GM18517 (cell line): ENCODE results near the gene EFEMP2.

Source experiments
- ATAC-seq: cut with Tn5 transposase; IDR thresholded peaks from one replicate; pipeline ENCODE4 v1.9.1; 2021; ENCODE audit warnings: mild to moderate bottlenecking, moderate library complexity; ENCODE audit not compliant: unreplicated experiment

Gene EFEMP2

DNA sequence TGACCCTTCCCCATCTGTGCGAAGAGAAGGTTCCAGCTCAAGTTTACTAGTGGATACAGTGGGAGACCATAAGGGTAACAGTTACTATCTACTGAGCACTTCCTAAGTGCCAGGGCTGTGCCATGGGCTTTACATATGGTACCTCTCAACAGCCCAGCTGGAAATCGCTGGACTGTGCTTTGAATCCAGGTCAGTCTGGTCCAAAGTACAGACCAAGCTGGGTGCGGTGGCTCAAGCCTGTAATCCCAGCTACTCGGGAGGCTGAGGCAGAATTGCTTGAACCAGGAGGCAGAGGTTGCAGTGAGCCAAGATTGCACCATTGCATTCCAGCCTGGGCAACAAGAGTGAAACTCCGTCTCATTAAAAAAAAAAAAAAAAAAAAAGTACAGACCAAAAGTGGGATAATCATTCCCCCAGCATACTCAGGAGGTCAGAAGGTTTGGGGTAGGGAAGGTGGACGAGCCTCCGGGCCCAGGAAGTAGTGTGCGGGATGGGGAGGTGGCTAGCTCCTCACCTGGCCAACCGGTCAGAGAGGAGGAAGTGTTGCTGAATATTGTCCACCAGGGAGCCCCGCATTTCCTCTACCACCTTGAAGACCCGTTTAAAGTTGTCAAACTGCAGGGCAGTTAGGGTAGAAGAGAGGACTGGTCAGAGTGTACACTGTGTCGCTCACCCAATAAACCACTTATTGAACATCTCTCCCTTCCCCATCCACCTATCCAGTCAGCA is 13.4 kb upstream of the EFEMP2 start:
- ATAC-seq, result no peak

DNA sequence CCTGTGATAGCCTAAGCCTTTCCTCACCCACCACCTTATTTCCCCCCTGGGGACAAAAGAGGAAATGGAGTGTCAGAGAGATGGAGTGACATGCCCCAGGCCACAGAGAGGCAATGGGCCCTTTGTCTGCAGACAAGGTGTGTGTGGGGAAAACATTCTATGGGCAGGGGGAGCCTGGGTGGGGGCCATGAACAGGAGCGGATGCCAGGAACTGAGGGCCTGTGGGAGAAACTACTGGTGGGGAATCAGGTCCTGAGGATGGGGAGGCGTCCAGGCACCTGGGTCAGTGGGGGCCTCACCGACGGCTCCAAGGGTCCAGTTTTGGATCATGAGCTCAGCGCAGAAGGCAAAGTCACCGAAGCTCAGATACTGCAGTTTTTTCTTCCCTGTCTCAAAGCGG is 12.6 kb upstream of the EFEMP2 start:
- no peak for ATAC-seq

DNA sequence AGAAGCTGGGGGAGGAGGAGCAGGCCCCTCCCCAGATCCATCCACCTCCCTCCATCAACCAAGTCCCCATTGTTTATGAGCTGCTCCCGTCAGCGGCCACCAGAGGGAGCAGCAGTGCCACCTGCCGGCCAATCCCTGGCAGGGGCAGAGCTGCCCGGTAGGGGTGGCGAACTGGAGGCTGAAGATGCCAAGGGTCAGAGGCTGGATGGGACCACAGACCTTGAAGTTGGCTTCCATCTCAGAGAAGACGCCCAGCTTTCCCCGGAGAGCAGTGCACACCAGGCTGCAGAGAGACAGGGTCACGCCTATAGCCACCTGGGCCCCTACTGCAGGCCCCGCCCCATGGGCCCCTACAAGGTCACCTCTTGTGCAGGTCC is 12.1 kb upstream of the EFEMP2 start:
- no peak for ATAC-seq

GRCh38 chr11:65883786-65884715 is 11.5 kb upstream of the EFEMP2 start:
- ATAC-seq, result no peak

GRCh38 chr11:65883058-65883761 is 10.6 kb upstream of the EFEMP2 start:
- ATAC-seq, result no peak

GRCh38 chr11:65882120-65883057 is 9.8 kb upstream of the EFEMP2 start:
- ATAC-seq, result no peak

DNA sequence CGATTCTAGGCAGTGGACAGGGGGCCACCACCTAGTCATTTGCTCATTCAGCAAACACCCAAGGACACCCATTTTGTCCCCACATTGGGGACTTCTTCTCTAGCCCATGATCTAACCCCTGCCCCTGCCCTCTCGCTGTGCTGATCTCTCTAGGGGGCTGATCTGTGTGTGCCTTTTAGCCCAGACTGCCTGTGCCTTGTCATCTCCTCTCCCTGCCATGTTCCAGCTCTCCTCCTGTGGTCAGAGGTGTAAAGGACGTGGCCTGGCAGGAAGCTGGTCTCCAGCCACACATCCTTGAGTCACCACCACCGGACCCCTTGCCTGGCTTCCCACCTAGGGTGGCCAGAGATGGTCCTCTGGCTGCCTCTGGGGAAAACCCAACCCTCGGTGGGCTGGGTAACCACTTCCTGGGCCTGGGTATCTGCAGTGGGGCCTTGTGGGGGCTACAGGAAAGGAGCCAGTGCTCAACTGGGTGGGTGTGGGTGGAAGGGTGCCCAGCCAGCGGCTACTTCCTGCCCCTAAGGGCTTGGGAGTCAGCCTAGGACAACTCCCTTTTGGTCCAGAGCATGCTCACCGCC is 8.3 kb upstream of the EFEMP2 start:
- no peak for ATAC-seq

- ATAC-seq, result no peak
Measured at GRCh38 chr11:65880027-65880426, 7.4 kb upstream of the EFEMP2 start.

DNA sequence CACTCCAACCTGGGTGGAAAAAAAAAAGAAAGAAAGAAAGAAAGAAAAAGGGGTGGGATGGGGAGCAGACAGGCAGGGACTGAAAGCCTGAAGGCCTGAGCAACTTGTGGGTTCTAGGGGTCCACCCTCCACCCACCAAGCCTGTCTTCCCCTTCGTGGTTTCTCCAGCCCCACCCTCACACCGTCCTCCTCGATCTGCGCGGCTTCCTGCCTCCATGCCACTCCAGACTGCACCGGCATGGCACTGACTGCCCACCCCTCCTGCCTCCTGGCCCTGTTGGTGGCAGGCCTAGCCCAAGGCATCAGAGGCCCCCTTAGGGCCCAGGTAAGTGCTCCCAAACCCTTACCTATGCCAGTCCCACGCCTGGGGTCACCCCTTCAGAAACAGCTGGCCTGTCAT is 7.0 kb upstream of the EFEMP2 start, which contains the start of gene CTSW:
TSS of gene CTSW (plus strand) at position 221 of the 400 bp plus-strand sequence. CDS start at position 239, 18 bp downstream.
- no peak for ATAC-seq

GRCh38 chr11:65873318-65874156 is 937 bp upstream of the EFEMP2 start:
- ATAC-seq, result peak; percentile 77

GRCh38 chr11:65871811-65872548 is 620 bp downstream of the EFEMP2 start:
- no peak for ATAC-seq

DNA sequence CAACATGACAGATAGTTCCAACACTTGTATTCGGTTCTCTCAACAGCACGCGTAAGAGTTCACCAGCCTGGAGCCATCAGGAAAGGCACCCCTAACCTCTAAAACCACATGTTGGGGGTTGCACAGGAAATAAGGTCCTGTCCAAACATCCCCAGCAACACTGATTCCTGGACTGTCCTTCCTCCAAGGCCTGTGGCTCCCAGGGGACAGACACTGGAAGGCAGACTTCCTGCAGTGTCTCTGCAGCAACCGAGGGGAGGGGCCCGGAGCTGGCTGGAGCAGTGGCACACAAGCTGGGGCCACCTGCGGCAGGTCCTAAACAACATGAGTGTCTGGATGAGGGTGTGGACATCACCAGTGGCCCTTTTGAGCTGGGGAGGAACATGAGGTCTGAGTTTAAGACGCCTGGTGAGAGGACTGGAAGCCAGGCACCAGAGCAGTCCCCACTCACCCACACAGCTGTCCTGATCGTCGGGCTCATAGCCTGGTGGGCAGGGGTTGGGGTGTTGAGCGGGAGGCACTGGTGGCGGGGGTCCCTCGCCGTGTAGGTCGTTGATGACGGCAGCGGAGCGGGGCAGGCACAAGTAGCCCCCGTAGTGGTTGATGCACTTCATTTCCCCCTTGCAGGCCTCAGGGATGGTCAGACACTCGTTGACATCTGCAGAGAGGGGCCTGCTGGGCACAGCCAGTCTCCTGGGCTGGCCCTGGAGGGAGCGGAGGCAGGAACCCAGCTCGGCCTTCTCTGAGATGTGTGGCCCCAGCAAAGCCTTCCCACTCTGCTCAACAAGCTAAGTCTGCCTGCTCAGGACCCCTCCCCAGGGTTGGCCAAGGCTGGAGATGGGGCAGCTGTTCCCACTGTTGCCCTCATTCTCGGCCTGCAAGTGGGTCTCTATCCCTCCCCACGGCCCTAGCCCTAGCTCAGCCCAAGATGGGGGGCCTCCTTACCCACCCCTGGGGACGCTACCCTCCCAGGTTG is 1.6 kb downstream of the EFEMP2 start:
- ATAC-seq, result no peak

- ATAC-seq, result no peak
Measured at GRCh38 chr11:65870307-65870658, 2.3 kb downstream of the EFEMP2 start.

DNA sequence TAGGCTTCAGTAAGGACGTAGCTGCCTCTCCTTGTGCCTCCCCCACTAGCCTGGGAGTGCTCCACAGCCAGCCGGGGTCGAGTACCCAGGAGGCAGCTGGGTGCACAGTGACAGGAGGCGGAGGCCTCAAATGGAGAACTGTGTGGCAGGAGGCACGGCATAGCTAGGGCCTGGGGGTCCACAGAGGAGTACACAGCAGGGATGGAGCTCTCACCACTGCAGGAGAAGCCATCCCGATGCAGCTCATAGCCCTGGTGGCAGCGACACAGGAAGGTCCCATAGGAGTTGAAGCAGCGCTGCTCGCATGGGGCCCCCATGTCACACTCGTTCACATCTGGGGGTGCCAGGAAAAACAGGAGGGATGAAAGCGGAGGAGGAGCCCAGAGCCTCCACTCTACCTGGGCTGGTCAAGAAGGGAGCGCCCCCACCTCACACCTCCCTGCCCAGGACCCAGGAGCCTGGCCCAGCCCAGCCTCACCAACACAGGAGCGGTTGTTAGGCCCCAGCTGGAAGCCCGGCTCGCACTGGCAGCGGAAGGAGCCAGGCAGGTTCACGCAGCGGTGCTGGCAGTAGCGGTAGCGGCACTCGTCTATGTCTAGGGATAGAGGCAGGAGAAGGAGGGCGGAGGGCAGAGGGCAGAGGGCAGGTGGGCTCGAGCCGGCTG is 2.8 kb downstream of the EFEMP2 start:
- no peak for ATAC-seq

DNA sequence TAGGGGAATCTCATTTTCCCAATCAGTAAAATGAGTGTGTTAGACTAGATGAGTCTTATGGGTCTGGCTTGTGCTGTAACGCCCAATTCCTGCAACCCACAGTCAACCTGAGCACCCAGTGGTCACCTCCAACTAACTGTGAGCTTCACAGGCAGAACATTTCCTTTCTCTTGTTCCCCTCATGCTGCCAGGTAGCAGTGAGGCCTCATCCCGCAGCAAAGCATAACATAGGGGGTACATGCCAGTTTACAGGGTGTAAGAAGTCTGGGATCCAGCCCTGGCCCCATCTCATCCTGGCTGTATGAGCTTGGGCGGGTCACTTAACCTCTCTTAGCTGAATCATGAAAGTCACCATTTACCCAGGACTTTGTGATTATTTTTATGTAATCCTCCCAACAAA is 3.7 kb downstream of the EFEMP2 start:
- no peak for ATAC-seq

DNA sequence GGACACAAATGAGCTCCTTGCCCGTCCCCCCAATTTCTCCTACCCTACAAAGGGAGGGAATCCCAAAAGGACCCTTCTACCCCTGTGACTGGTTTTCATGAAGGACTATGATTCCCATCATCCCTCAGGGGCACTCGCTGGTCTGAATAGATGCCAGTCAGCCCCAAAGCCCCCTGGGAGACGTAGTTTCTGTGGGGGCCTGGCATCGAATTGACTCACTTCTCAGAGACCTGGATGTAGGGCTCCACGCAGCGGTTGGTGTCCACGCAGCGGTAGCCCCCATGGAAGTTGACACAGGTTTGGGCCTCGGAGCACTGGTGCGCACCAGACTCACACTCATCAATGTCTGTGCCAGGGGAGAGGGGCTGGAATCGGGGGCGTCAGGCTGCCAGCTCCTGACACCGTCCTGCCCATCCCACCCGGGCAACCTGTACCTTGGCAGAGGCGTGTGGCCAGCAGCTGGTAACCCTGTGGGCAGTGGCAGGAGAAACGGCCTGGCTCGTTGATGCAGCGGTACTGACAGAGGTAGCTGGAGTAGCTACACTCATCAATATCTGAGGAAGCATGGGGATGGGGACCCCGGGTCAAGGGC is 4.4 kb downstream of the EFEMP2 start:
- ATAC-seq, result no peak
